GM10266 (cell line): ENCODE measurements around the gene ADGRL2.

Experiments used
- DNase-seq: peaks from one replicate; pipeline ENCODE4 v3.0.0; 2012; ENCODE audit errors: extremely low spot score
- TF ChIP-seq, protein P1 (sequence below): IDR thresholded peaks from 2 replicates; pipeline ENCODE4 v1.5.1; 2012; ENCODE audit warnings: mild to moderate bottlenecking, low read depth; ENCODE audit not compliant: control insufficient read depth, insufficient read depth; ENCODE audit errors: missing control alignments

ADGRL2 gene

DNA sequence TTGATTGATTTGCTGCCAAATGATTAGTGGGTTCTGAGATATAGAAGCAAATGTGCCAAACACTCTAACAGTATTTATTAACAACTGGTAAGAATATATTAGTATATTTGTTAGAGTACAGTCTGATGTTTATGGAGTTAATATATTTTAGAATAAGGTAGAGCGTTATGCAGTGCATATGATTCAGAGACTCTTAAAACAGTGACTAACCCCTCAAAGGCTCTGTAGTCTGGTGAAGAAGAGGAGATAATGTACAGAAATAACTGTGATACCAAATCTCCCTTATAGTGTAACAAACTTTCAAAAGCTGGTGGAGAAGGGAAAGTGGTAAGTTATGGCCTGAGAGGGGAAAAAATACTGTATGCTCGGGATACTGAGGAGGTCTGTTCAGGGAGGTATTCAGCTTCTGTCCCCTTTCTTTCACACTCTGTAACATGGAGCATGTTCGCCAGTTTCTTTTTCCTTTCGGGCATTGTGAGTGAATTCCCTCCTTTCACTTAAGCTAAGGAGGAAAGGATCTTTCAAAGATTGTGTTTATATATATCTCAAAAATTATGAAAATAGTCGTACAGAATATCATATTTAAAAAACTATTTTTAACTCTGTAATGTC is 121.2 kb downstream of the ADGRL2 start:
- DNase-seq, result no peak
- TF ChIP-seq, protein P1, sequence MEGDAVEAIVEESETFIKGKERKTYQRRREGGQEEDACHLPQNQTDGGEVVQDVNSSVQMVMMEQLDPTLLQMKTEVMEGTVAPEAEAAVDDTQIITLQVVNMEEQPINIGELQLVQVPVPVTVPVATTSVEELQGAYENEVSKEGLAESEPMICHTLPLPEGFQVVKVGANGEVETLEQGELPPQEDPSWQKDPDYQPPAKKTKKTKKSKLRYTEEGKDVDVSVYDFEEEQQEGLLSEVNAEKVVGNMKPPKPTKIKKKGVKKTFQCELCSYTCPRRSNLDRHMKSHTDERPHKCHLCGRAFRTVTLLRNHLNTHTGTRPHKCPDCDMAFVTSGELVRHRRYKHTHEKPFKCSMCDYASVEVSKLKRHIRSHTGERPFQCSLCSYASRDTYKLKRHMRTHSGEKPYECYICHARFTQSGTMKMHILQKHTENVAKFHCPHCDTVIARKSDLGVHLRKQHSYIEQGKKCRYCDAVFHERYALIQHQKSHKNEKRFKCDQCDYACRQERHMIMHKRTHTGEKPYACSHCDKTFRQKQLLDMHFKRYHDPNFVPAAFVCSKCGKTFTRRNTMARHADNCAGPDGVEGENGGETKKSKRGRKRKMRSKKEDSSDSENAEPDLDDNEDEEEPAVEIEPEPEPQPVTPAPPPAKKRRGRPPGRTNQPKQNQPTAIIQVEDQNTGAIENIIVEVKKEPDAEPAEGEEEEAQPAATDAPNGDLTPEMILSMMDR, result no peak

DNA sequence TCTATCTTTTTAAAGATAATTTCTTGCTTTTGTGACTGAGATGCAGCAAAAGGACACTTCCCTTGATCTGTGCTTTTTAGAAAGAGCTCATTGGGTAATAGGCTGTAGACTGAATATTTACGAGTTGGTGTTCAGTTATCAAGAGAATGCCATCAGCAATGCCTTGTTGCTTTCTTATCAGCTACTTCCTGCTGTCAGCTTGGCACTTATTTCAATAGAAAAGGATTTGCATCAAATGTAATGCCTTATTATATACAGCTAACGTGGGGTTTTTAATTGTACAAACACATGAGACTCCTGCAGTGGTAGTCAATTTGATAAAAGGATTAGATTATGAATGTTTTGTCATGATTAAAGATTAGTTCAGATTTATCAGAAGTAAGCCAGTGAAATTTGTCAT is 122.2 kb downstream of the ADGRL2 start:
- TF ChIP-seq, protein P1, result no peak
- DNase-seq, result no peak

DNA sequence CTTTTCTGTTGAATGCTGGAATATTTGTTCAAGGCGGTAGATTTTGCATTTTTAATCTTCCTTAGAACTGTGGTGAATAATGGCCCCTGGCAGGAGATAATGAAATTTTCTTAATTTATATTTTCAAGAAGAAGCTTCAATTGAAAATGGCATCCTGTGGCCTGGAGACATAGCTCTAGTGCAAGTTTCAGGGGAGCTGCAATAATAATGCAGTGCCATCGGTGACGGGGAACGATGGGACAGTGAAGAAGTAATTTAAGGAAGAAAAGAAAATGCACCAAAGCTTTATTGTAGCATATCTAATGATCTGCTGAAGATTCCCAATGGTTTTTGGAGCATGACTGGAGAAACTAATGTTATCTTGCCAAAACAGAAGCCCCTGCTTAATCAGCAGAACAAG is 128.4 kb downstream of the ADGRL2 start:
- no peak for DNase-seq
- TF ChIP-seq, protein P1, result no peak

DNA sequence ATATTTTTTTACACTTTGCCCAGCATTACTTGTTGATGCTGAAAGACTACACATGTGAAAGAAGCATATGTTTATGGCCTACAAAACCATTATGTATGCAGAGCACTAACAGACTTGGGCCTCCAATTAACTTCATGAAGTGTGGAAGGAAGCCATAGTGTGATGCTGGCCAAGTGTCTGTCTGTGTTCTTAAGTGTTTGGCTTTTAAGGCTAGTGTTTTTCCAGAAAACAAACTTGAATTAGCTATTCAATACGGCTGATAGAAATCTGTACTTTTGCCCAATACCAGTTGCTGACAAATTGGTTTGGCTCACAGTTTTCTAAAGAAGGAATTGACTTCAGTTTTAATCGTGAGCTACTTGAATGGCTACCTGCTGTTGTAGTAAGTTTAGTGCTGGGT is 136.1 kb downstream of the ADGRL2 start:
- no peak for DNase-seq
- TF ChIP-seq, protein P1, result no peak

DNA sequence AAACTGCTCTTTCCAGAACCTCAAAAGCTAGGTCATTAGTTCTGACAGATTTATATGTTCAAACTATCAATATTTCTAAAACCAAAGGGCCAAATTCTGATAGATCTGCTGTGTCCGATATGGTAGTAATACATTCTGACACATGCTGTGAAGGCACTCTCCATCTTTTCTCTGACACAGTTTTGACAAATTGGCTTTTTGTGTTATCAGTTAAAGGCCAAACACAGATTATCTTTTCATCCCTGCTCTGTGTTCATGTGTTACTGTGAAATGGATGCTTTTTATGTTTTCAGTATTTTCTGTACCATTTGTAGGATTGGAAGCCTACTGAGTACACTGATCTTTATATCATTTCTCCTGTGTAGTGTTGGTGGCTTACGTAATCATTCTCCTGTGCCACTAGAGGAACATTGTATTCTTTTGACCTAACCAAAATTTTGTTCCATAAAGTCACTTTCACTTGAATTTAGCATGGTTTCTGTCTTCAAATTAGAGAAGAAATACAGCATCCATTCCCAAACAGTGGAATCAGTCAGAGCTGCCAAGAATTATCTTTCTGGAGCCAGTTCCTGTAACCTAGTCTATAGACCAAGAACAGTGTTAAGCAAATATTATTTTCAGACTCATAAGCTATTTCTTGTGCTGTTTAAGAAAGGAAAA is 137.2 kb downstream of the ADGRL2 start:
- TF ChIP-seq, protein P1, result no peak
- DNase-seq, result no peak

DNA sequence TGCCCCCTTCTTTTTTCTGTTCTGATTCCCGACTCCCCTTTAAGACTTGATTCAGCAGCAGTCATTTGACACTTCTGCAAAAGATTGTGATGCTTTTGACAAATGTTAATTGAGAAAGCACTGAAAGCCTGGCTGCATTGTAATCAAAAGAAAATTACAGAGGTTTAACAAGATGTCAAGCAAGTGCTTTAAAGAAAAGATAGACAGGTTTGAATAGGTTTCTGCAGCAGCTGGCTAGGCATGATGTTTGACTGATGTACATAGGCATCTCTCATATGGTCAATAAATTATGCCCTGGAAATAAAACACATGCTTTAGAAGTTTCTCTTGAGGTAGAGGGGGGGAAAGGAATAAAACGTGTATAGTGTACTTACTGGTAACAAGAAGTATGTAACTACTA is 147.8 kb downstream of the ADGRL2 start:
- TF ChIP-seq, protein P1, result no peak
- DNase-seq, result no peak

DNA sequence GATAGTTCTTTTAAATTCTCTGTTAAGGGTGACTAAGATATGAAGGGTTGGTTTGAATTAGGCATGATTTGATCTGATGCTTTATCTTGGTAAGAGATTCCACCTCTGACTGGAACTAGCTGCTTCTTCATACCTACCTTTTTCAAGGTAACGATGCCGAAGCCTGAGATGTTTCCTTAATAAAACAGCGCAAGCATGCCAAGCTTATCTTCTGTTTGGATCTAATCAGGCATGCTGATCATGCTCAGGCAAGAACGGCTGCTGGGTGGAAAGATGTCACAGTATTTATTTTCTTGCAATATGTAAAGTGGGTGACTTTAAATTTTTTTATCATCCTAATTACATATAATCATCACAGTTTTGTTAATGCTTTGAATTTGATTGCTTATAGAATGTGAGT is 148.7 kb downstream of the ADGRL2 start:
- TF ChIP-seq, protein P1, result no peak
- no peak for DNase-seq
